ENCODE measurements around the gene GCFC2. TPM values are rescaled to one million over a fixed set of nuclear protein-coding genes. Genes with fewer than 3 reads are reported as not detected.

GCFC2 gene
- total and polyA plus RNA-seq, 9 of the 15 experiments (the other 6 are each of a cell fraction or from before 2014, with no cell fraction given): 10.5 to 40.6 (median 23.0) TPM

DNA sequence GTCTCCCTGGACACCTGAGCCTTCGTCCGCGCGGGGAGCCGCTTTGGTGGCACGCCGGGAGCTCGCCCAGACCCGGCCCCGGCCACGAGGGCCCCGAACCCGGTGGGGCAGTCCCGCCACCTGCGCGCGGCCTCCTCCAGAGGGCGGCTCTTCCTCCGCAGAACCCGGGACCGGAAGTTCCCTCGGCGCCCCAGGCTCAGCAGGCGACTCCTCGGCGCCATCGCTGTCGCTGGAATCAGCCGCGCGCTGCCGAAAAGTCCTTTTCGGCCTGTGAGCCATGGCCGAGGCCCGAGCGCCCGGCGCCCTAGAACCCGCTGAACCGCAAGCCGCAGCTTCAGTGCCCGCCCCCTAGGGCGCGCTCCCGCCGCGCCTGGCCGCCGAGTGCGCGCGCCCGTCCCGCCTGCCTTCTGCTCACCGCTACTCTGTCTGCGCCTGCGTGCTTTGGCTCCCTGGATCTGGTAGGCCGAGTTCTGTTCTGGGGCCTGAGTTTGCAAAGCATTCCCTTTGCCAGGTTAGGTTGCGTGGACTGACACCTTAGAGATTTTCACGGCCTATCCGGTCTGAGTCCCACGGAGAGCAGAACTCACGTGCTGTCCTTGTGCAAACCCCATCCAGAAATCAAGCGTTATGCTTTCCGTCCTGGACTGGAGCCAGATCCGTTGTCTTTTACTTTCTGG, at the start of gene GCFC2 (continued):
- TF ChIP-seq ASH1L (IDR thresholded peaks at IDR 0.05; ENCODE audit: borderline replicate concordance, low read depth, partially characterized antibody): no peak
- 0 out of 2 replicates have a peak, but pooled peaks have one; percentile 27 for TF ChIP-seq ADNP (tag; IDR thresholded peaks at IDR 0.05)
- peak; percentile 79; the same call in 1 of the 2 replicates for TF ChIP-seq E2F4 (CRISPR knock-in tag; IDR thresholded peaks at IDR 0.05; ENCODE audit: low read depth)
- no peak for TF ChIP-seq EGR1 (conservative IDR thresholded peaks at IDR 0.05)
- TF ChIP-seq ETV1 (tag; conservative IDR thresholded peaks at IDR 0.05; ENCODE audit: low read depth): peak; percentile 88
- no peak for TF ChIP-seq ZNF146 (CRISPR knock-in tag; IDR thresholded peaks at IDR 0.05; ENCODE audit: unreplicated experiment)
- TF ChIP-seq ELF2 (CRISPR knock-in tag; IDR thresholded peaks at IDR 0.05): no peak; the same call in 1 of the 2 replicates
- TF ChIP-seq NFXL1 (CRISPR knock-in tag; IDR thresholded peaks at IDR 0.05): no peak
- peak; percentile 74; the same call in 1 of the 2 replicates for TF ChIP-seq KAT7 (CRISPR knock-in tag; IDR thresholded peaks at IDR 0.05; ENCODE audit: borderline replicate concordance)
- TF ChIP-seq TSC22D4 (tag; IDR thresholded peaks at IDR 0.05): no peak
- TF ChIP-seq, protein P1, sequence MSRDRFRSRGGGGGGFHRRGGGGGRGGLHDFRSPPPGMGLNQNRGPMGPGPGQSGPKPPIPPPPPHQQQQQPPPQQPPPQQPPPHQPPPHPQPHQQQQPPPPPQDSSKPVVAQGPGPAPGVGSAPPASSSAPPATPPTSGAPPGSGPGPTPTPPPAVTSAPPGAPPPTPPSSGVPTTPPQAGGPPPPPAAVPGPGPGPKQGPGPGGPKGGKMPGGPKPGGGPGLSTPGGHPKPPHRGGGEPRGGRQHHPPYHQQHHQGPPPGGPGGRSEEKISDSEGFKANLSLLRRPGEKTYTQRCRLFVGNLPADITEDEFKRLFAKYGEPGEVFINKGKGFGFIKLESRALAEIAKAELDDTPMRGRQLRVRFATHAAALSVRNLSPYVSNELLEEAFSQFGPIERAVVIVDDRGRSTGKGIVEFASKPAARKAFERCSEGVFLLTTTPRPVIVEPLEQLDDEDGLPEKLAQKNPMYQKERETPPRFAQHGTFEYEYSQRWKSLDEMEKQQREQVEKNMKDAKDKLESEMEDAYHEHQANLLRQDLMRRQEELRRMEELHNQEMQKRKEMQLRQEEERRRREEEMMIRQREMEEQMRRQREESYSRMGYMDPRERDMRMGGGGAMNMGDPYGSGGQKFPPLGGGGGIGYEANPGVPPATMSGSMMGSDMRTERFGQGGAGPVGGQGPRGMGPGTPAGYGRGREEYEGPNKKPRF (IDR thresholded peaks at IDR 0.05; ENCODE audit: low read depth, low read length): no peak
- no peak for TF ChIP-seq CBX8 (IDR thresholded peaks at IDR 0.05; ENCODE audit: borderline replicate concordance, extremely low read depth, low read depth, low read length, poor library complexity, severe bottlenecking)
- peak; percentile 98 for TF ChIP-seq FOXP1 (CRISPR knock-in tag; IDR thresholded peaks at IDR 0.05)
- 0 out of 2 replicates have a peak, but pooled peaks have one; percentile 17 for TF ChIP-seq STAT5A (IDR thresholded peaks at IDR 0.05; ENCODE audit: borderline replicate concordance, low read length)
- no peak for TF ChIP-seq MITF (IDR thresholded peaks at IDR 0.05)
- TF ChIP-seq HMBOX1 (IDR thresholded peaks at IDR 0.05): no peak
- no peak for TF ChIP-seq ZNF311 (CRISPR knock-in tag; IDR thresholded peaks at IDR 0.05)
- peak; percentile 43; the same call in 1 of the 2 replicates for TF ChIP-seq TRIM28 (IDR thresholded peaks at IDR 0.05)
- TF ChIP-seq ATF1 (CRISPR knock-in tag; IDR thresholded peaks at IDR 0.05): no peak
- peak; percentile 45; the same call in 1 of the 2 replicates for TF ChIP-seq ATF1 (tag; IDR thresholded peaks at IDR 0.05)

All from K562 (cell line).